ENCODE results near the gene TET3.
A peak's percentile ranks its signal among the peaks of the same experiment; 100 is the strongest.

TET3 gene

GRCh38 chr2:73987109-73987947, 2.6 kb downstream of the TET3 start:
- DNase-seq (ENCODE audit: low read depth in 2 of 2): no peak

GRCh38 chr2:73987948-73988700, 3.4 kb downstream of the TET3 start:
- DNase-seq (ENCODE audit: low read depth in 2 of 2): no peak

DNA sequence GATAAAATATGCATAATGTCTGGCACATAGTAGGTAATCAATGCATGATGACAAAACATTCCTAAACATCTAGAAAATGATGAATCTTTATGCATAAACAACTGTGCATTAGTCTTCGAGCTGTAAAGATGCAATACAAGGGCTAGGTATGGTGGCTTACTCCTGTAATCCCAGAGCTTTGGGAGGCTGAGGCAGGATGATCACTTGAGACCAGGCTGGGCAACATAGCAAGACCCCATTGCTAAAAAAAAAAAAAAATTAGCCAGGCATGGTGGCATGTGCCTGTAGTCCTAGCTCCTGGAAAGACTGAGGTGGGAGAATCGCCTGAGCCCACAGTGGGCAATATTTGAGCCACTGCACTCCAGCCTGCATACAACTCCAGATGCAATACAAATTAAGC, 5.3 kb downstream of the TET3 start:
- no peak for DNase-seq (ENCODE audit: low read depth in 2 of 2)

- DNase-seq (ENCODE audit: low read depth in 2 of 2): no peak
Measured at GRCh38 chr2:73990531-73990930, 5.8 kb downstream of the TET3 start.

GRCh38 chr2:73992036-73992435, 7.3 kb downstream of the TET3 start:
- no peak for DNase-seq (ENCODE audit: low read depth in 2 of 2)

GRCh38 chr2:73993376-73993775, 8.7 kb downstream of the TET3 start:
- DNase-seq (ENCODE audit: low read depth in 2 of 2): no peak

GRCh38 chr2:73993778-73994177, 9.1 kb downstream of the TET3 start:
- DNase-seq (ENCODE audit: low read depth in 2 of 2): no peak

GRCh38 chr2:73994178-73994831, 9.6 kb downstream of the TET3 start:
- no peak for DNase-seq (ENCODE audit: low read depth in 2 of 2)

GRCh38 chr2:73995810-73996209, 11.1 kb downstream of the TET3 start:
- DNase-seq (ENCODE audit: low read depth in 2 of 2): no peak

DNA sequence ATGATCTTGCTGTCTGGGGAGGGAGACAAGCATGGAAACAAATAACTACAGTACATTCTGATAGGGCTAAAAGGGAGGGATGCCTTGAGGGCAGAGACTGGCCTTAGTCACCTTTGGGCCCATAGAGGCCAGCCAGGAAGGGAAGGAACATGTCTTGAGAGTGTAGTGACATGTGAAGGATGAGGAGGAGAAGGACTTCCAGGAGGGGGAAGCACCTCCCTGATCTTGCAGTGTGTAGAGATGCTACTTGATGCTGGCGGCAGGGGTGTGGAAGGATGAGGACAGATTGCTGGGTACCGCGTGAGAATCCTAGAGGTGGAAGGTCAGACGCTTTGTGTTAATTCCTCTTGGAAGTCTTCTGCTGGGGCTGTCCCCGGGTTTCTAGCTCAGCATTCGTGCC, 13.1 kb downstream of the TET3 start:
- no peak for DNase-seq (ENCODE audit: low read depth in 2 of 2)

GRCh38 chr2:73998451-73998850, 13.7 kb downstream of the TET3 start:
- DNase-seq (ENCODE audit: low read depth in 2 of 2): no peak

GRCh38 chr2:73998933-73999332, 14.2 kb downstream of the TET3 start:
- no peak for DNase-seq (ENCODE audit: low read depth in 2 of 2)

DNA sequence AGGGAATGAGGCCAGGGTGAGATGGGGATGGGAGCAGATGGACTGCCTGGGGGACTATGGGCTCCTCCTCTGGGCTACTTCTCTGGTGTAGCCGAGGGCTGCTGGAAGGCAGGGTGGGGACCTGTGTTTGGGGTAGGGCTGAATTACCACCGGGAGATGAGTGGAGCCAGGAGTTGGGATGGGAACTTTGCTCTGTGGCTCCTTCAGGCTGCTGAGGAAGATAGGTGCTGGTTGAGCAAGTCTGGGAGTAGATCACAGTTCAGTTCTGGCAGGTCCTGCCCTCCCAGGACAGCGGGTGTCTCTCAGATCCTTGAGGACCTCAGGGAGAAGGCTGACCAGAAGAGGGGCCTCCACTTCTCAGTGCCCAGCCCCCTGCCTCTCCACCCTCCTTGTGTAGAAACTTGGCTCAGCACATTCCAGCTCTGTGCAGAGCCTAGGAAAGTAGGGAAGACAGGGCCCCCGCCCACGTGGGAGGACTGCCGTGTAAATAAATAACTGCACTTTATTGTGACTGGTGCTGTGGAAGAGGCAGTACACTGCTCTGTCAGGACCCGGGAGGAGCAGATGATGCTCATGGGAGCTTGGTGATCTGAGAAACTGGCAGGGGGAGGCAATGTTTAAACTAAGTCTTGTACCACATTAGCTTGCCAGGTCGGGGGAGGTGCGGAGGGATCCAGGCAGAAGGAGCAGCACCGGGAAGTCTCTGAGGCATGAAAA, 15.3 kb downstream of the TET3 start:
- no peak for DNase-seq (ENCODE audit: low read depth in 2 of 2)

DNA sequence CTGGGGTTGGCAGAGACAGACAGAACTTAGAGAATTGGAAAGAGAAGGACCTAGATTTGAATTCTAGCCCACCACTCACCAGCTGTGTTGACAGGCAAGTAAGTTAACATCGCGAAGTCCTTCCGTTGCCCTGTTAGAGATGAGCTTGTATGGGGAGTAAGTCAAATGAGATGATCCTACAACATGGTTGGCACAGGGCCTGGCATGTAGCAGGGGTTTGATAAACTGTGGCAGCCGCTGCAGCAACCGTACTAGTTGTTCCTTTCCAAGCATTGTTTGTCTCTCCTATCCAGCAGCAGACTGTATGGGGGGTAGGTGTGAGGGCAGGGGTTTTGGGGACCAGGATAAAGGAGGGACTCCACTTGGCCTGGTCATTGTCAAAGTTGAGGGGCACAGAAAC, 16.0 kb downstream of the TET3 start:
- no peak for DNase-seq (ENCODE audit: low read depth in 2 of 2)

DNA sequence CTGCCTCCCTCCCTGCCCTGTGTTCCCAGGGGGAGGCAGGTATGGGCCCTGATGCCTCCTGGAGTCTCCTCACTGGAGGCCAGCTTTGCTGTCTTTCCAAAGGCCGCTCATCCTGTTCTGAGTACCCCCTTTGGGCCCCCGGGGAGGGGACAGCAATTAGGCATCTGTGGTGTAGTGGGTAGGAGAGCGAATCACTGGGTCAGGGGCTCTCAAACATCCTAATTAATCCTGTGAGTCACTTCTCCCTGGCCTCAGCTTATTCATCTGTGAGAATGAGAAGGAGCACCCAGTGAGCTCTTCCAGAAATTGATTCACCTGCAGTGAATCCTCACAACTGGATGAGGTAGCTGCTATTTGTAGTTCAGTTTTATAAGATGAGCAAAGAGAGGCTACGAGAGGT, 16.4 kb downstream of the TET3 start:
- no peak for DNase-seq (ENCODE audit: low read depth in 2 of 2)

- DNase-seq (ENCODE audit: low read depth in 2 of 2): no peak
Measured at GRCh38 chr2:74001781-74002504, 17.2 kb downstream of the TET3 start.

DNA sequence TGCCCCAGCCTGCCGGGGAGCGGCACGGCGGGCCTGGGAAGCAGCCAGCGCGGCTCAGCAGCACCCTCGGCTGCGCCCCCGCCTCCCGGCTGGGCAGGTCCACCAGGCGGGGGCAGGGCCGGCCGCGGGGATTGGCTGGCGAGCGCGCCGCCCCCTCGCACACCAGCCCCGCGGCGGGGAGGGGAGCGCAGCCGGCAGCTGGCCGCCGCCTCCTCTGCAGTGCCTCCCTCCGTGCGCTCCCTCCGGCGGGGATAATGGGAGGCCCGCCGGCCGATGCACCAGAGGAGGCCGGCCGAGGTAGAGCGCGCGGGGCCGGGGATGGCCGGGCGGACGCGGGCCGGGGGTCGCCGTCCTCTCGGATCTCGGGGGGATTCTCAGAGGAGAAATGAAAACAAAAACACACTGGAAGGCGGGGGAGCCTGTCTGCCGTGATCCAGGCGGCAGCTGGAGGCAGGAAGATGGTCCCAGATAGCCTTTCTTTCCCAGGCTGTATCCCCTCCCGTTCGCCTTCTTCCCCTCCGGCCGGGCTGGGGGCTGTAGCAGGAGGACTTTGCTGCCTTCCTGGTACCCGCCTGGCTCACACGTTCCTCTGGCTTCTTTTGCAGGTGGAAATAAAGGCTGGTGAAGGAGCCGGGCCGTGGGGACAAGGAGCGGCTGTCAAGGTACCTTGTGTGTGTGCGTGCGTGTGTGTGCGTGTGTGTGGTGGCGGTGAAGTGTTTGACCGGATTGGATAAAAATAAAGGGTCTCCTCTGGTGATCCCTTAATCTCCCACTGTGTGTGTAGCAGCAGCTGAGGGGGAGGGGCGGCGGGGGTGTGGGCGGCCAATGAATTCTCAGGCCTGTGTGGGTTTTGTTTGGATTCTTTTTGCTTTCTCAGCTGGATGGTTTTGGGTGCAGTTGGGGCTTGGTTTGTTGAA, 18.1 kb downstream of the TET3 start:
- peak; percentile 53 to 56 for DNase-seq (ENCODE audit: low read depth in 2 of 2)

GRCh38 chr2:74003494-74004211, 18.9 kb downstream of the TET3 start:
- no peak for DNase-seq (ENCODE audit: low read depth in 2 of 2)

All from stimulated activated CD8-positive, alpha-beta memory T cell treated with anti-CD3 and anti-CD28 coated beads, Interleukin-7, amount 100 ng/mL, for 1 hour (primary cell).